Stimulated activated CD4-positive, alpha-beta T cell treated with anti-CD3 and anti-CD28 coated beads, TNF-alpha, amount 100 ng/mL, for 1 hour (primary cell): ENCODE measurements around the gene MEGF11.
"Not testable (repeated sequence)": the region's sequence is repeated elsewhere in the genome, so short reads cannot be mapped to it uniquely, and the experiment has no call there.

ENCODE experiments used
- DNase-seq, 3 donors: peaks; one replicate each; pipeline ENCODE4 v3.0.0-alpha.2; 2020; ENCODE audit warnings: low read depth in 3 of 3, low spot score in 1 of 3

Gene MEGF11

GRCh38 chr15:65869954-65870871, 383.3 kb downstream of the MEGF11 start:
- DNase-seq, result no peak

DNA sequence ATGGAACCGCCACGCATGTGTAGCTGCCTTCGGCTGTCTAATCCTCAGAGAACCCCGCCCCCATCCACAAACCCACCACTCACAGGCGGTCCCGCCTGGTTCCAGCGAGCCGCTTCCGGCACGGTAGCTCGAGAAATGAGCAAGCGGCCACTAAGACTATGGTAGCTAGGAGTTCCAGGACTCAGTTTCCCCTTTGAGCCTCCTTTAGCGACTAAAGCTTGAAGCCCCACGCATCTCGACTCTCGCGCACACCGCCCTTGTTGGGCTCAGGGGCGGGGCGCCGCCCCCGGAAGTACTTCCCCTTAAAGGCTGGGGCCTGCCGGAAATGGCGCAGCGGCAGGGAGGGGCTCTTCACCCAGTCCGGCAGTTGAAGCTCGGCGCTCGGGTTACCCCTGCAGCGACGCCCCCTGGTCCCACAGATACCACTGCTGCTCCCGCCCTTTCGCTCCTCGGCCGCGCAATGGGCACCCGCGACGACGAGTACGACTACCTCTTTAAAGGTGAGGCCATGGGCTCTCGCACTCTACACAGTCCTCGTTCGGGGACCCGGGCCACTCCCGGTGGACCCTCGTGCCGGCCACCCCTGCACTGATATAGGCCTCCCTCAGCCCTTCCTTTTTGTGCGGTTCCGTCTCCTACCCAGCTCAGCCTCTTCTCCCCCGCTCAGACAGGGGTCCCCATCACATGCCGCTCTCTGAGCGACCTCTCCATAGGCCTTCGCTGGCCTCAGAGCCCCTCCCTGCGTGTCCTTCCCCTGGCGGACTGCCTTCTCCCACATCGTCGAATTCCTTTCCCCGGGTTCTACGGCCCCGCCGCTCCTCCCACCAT, 384.2 kb downstream of the MEGF11 start, which contains the start of gene RAB11A:
TSS of gene RAB11A (plus strand) at position 366 of the 828 bp plus-strand sequence. CDS start at position 461, 95 bp downstream.
- DNase-seq, result peak; percentile 88 to 95 (median 89)

DNA sequence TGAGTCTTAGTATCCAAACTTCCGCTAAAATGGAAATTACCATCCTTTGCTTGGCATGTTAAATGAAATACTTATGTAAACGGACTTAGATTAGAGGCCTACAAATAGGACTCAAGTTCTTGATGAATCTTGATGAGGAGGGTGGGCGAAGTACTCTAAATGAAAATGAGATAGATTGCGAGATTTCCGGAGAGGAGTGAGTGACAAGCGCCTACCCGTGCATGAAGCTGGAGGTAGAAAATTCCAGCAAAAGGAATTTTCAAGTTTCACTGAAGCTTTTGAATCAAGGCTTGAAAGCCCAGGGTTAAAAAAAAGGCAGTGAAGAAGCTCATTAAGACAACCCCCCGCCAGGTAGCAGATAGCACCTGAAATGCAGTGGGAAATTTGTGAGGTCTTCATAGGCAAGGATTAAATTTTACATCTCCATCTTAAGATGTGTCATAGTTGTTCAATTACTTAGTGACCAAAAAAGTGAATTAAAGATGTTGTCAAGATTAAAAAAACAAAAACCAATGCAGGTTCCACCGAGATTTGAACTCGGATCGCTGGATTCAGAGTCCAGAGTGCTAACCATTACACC, 384.9 kb downstream of the MEGF11 start:
- no peak for DNase-seq

GRCh38 chr15:65867933-65868332, 385.6 kb downstream of the MEGF11 start:
- not testable (repeated sequence) for DNase-seq

DNA sequence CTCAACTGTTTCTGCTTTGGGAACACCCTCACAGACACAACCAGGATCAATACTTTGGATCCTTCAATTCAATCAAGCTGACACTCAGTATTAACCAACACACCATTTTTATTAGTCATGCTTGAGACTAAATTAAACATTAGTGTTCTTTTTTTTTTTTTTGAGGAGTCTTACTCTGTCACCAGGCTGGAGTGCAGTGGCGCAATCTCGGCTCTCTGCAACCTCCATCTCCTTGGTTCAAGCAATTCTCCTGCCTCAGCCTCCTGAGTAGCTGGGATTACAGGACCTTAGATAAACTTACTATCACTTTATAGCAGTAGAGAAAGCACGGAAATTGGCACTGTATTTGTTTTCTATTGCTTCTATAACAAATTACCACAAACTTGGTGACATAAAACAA, 386.3 kb downstream of the MEGF11 start:
- DNase-seq, result no peak

- DNase-seq, result no peak
Observed at GRCh38 chr15:65863106-65863505, 390.4 kb downstream of the MEGF11 start.

DNA sequence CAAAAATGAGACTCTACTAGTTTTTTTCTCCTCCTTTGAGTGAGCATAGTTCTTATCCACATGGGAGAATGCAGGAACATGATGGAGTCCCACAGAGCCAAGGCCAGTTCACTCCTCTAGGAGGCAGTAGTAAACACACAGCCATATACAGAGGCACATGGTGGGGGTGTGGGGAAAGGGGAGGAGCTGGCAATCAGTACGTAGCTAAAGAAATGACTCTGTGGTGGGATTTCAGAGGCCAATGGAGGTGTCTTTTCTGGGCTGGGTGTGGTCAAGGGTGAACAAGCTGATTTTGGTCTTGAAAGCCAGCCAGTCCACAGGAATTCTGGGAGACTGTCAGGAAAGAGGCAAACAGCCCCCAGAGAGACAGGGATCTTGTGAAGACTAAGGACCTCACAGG, 390.9 kb downstream of the MEGF11 start:
- DNase-seq, result peak in 1 of 3 donors; percentile 16

- no peak for DNase-seq
Observed at GRCh38 chr15:65857718-65858402, 395.7 kb downstream of the MEGF11 start.

- peak; percentile 58 to 62 (median 61) for DNase-seq
Observed at GRCh38 chr15:65856821-65857455, 396.6 kb downstream of the MEGF11 start.

- DNase-seq, result no peak
Observed at GRCh38 chr15:65851981-65852380, 401.6 kb downstream of the MEGF11 start.

DNA sequence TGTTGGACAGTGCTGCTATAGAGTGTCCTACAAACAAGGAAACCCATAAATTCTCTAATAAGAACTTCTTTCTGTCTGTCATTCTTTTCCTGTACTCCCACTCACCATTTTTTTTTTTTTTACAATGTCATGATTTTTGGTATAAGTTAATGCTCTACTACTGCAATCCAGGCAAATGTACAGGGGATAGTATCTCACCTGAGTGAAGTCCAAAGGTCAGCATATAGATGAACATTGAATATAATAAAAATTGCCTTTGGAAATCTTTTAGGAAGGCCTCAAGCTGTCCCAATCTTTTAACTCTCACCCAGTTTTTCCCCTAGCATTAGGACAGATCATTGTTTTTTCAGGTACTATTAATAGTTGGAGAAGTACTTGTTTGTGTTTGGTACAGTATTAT, 405.6 kb downstream of the MEGF11 start:
- DNase-seq, result no peak

DNA sequence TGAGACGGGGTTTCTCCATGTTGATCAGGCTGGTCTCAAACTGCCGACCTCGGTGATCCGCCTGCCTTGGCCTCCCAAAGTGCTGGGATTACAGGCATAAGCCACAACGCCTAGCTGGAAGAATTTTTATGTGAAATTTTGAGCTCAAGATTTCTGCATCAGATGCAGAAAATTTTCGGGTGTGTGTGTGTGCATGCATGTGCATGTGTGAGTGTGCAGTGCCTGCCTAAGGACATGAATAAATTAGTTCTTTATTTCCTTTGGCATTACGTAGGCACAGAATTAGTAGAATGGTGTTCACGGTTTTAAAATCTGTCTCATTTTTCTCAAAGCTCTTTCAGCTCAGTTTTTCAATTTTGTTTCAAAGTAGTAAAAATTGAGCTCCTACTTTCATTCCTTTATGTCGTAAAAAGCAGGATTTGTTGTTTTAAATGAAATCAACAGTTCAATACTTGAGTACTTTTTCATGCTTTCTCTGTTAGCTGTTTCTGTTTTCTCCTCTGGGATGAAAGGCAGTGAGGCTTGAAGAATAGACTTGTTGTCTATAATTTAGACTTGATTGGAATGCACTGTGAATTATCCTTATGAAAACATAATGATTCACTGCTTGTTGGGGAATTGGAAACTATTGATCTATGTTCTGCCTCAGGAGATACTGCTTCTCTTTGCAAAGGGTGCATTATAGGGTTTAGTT, 407.6 kb downstream of the MEGF11 start:
- DNase-seq, result no peak
